Motor neuron (in vitro differentiated cells): Measurements from ENCODE around the gene REEP5. TPM values are rescaled to one million over a fixed set of nuclear protein-coding genes. Genes with fewer than 3 reads are reported as not detected.
"Not testable (repeated sequence)": the region's sequence is repeated elsewhere in the genome, so short reads cannot be mapped to it uniquely, and the experiment has no call there.

Experiments used
- ATAC-seq, 8 experiments: fragments of 200-7000 bp; cut with Tn5 transposase; replicated peaks in 6 of 8; 2 replicates each; pipeline ENCODE4 v1.8.0; 2021; ENCODE audit warnings: mild to moderate bottlenecking in 8 of 8, moderate library complexity in 8 of 8
- H3K27ac ChIP-seq, 2 donors: fragments of 250-450 bp; sonication (Bioruptor Pico); 2 replicates each; pipeline ENCODE4 v1.9.0; 2021; ENCODE audit warnings: antibody characterized with exemption in 2 of 2, mild to moderate bottlenecking in 2 of 2, moderate library complexity in 1 of 2
- H3K4me1 ChIP-seq, 2 donors: fragments of 250-450 bp; sonication (Bioruptor Pico); replicated peaks in 1 of 2; 2 replicates each; pipeline ENCODE4 v1.6.1; 2021; ENCODE audit warnings: antibody characterized with exemption in 2 of 2, mild to moderate bottlenecking in 2 of 2, moderate library complexity in 1 of 2
- H3K4me3 ChIP-seq, 5 donors: fragments of 250-450 bp; sonication (Bioruptor Pico); 2 replicates each; pipeline ENCODE4 v1.9.0; 2021; ENCODE audit warnings: antibody characterized with exemption in 5 of 5, mild to moderate bottlenecking in 5 of 5, moderate library complexity in 4 of 5
- WGBS, 10 experiments: fragments of 450-650 bp; shearing (Covaris generic); methylation state at CpG; one replicate each; pipeline ENCODE4 v1.0.0; 2022; 5-methylcytosine and 5-hydroxymethylcytosine counted together
- in situ Hi-C, 9 experiments: fragments of 400-800 bp; cut with MboI; loops; one replicate each; pipeline ENCODE4 v1.15.0; 2021; ENCODE audit warnings: low sequenced_read_pairs in 9 of 9, low pct_unique_long_range_greater_than_20kb in 2 of 9; ENCODE audit not compliant: unreplicated experiment in 9 of 9
- total RNA-seq, 8 experiments: library from RNA; unstranded; fragments of 300-600 nt; gene quantifications; 2 replicates each; pipeline versions ENCODE4 v1.2.3 to v1.2.4, GENCODE V29; 2022

The REEP5 gene
- total RNA-seq, 8 experiments from 2014 or later: 36.6 to 121 (median 46.7) TPM

- in situ Hi-C loops, ATAC-seq, H3K27ac ChIP-seq, H3K4me3 ChIP-seq, H3K4me1 ChIP-seq: not testable (repeated sequence)
- 75 to 100% (median 100%) methylated on average over 1 to 3 of the region's 3 CpGs; no CpG with 5 or more reads in 2 of the 10 experiments for WGBS, 10 experiments
Observed at GRCh38 chr5:112904996-112905395, 17.0 kb downstream of the REEP5 start.

GRCh38 chr5:112902561-112902960 lies 19.5 kb downstream of the REEP5 start:
- in situ Hi-C loops: no loop called here
- no peaks in the 10 kb centered on the region for H3K4me1 ChIP-seq
- no peak overlapping the region for H3K27ac ChIP-seq
- no peak for ATAC-seq
- H3K4me3 ChIP-seq: no peak overlapping the region
- WGBS, 10 experiments: 75 to 100% (median 100%) methylated on average over 1 to 3 of the region's 3 CpGs; no CpG with 5 or more reads in 3 of the 10 experiments

- no peak overlapping the region for H3K4me3 ChIP-seq
- 56 to 100% (median 80%) methylated on average over 1 to 3 of the region's 3 CpGs; no CpG with 5 or more reads in 3 of the 10 experiments for WGBS, 10 experiments
- in situ Hi-C loops: no loop called here
- no peak overlapping the region for H3K27ac ChIP-seq
- no peaks in the 10 kb centered on the region for H3K4me1 ChIP-seq
- no peak for ATAC-seq
Observed at GRCh38 chr5:112895682-112896081, 26.3 kb downstream of the REEP5 start.

DNA sequence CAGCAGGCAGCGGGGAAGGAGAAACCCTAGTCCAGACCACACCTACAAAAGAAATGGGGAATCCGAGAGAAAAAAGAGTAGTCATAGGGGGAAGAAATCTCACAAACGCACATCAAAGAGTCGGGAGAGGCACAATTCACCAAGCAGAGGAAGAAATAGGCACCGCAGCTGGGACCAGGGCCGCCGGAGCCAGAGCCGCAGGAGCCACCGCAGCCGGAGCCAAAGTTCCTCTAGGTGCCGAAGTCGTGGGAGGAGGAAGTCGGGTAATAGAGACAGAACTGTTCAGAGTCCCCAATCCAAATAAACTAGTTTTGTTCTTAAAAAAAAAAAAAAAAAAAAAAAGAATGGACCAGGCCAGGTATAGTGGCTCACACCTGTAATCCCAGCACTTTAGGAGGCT lies 29.3 kb downstream of the REEP5 start:
- whole genome bisulfite sequencing, 10 experiments: 80 to 100% (median 92%) methylated on average over 1 to 7 of the region's 13 CpGs; no CpG with 5 or more reads in 4 of the 10 experiments
- Histone ChIP-seq H3K4me1 (no peaks in the 10 kb centered on the region), H3K4me3 (no peak overlapping the region), H3K27ac (no peak overlapping the region)
- no peak for ATAC-seq
- in situ Hi-C loops: no loop called here

DNA sequence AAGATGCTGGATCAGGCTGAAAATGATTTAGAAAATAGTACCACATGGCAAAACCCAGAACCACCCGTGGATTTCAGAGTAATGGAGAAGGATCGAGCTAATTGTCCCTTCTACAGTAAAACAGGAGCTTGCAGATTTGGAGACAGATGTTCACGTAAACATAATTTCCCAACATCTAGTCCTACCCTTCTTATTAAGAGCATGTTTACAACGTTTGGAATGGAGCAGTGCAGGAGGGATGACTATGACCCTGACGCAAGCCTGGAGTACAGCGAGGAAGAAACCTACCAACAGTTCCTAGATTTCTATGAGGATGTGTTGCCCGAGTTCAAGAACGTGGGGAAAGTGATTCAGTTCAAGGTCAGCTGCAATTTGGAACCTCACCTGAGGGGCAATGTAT lies 30.0 kb downstream of the REEP5 start:
- H3K4me3 ChIP-seq, H3K4me1 ChIP-seq, in situ Hi-C loops, H3K27ac ChIP-seq, ATAC-seq: not testable (repeated sequence)
- WGBS, 10 experiments: 39 to 100% (median 93%) methylated on average over 1 to 5 of the region's 8 CpGs; no CpG with 5 or more reads in 1 of the 10 experiments

- ATAC-seq: no peak
- Histone ChIP-seq H3K4me3 (no peak overlapping the region), H3K27ac (no peak overlapping the region), H3K4me1 (no peaks in the 10 kb centered on the region)
- WGBS, 10 experiments: 57 to 100% (median 95%) methylated on average over 1 to 4 of the region's 4 CpGs; no CpG with 5 or more reads in 5 of the 10 experiments
- in situ Hi-C loops: no loop called here
Observed at GRCh38 chr5:112886975-112887374, 35.1 kb downstream of the REEP5 start.

DNA sequence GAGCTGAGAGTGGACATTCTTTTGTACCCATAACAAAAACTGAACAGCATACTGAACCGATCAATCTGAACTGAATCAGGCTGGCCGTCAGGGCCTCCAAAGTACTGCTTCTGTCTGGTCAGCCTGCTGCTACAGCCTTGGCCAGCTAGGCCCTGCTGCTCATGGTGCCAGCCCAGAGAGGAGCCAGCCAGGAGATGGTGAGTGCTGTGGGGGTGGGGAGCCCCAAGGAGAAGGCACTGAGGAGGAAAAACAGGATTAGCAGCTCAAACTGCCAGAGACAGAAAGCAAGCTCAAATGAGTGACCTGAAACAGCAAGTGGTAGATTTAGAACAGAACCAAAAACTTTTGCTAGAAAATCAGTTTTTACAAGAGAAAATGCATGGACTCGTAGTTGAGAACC lies 37.0 kb downstream of the REEP5 start:
- H3K4me1 ChIP-seq: no peaks in the 10 kb centered on the region
- H3K27ac ChIP-seq: no peak overlapping the region
- in situ Hi-C loops: no loop called here
- 60 to 100% (median 100%) methylated on average over 1 to 3 of the region's 3 CpGs; no CpG with 5 or more reads in 1 of the 10 experiments for WGBS, 10 experiments
- H3K4me3 ChIP-seq: no peak overlapping the region
- ATAC-seq: no peak

- no peak for ATAC-seq
- 67 to 100% (median 87%) methylated on average over 1 to 2 of the region's 2 CpGs; no CpG with 5 or more reads in 2 of the 10 experiments for WGBS, 10 experiments
Observed at GRCh38 chr5:112883192-112883591, 38.8 kb downstream of the REEP5 start.

DNA sequence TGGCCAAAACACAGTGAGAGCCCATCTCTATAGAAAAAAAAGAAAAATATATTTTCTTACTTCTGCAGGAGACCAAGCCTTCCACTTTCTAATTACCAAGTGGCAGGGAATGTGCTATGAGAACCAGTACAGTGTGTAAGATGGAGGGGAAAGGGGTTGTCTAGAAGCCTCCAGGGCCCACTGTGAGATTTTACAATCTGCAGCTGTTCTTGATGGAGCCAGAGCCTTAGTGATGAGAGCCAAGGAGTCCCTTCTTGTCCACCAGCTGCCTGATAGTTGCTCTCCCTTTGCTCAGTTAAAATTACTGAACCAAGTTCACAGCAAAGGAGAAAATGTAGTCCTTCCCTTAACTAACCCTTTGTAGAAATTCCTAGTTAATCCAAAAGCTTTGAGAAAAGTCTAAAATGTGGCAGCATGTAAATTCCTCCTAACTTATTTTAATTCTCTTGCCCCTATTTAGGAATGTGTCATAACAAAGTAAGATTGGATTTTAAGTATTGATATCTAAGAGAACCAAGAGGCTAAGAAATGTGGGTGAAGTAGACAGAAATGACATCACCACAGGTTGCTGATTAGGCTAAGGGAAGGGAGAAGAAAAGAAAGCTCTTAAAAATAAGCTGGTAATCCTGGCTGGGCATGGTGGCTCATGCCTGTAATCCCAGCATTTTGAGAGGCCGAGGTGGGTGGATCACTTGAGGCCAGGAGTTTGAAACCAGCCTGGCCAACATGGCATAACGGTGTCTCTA lies 41.6 kb downstream of the REEP5 start:
- in situ Hi-C loops: no loop called here
- WGBS, 10 experiments: 94 to 100% (median 100%) methylated on average over 1 to 2 of the region's 2 CpGs; no CpG with 5 or more reads in 3 of the 10 experiments
- no peak for ATAC-seq
- H3K4me3 ChIP-seq: no peak overlapping the region
- H3K4me1 ChIP-seq: no peaks in the 10 kb centered on the region
- no peak overlapping the region for H3K27ac ChIP-seq

More at GRCh38 chr5:112883192-112883591, 38.8 kb downstream of the REEP5 start:
- Histone ChIP-seq H3K27ac (no peak overlapping the region), H3K4me1 (no peaks in the 10 kb centered on the region), H3K4me3 (no peak overlapping the region)
- in situ Hi-C loops: no loop called here

- Histone ChIP-seq H3K27ac (no peak overlapping the region), H3K4me3 (no peak overlapping the region), H3K4me1 (no peaks in the 10 kb centered on the region)
- WGBS, 10 experiments: 29 to 100% (median 94%) methylated on average over 1 to 4 of the region's 4 CpGs
- in situ Hi-C loops: no loop called here
- no peak for ATAC-seq
Observed at GRCh38 chr5:112878760-112879159, 43.3 kb downstream of the REEP5 start.

DNA sequence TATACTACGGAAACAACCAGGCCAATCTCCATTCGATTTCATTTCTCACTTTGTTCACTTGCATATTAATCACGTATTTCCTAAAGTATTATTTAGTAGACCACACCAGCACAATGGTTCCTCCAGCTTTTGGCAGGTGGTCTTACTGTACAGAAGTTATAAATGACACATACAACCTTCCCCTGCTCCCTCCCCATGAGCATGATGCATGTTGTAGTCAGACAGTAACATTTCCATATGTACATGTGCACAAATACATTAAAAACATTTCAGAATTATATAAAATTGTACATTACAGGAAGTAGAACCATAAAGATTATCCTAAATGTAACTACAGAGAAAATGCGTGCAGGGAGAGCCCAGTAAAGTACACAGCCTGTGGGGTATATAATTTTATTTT lies 43.9 kb downstream of the REEP5 start:
- no peak overlapping the region for H3K4me3 ChIP-seq
- WGBS, 10 experiments: 17 to 94% (median 72%) methylated on average over 1 to 4 of the region's 4 CpGs
- no peak overlapping the region for H3K27ac ChIP-seq
- ATAC-seq: peak in 2 of 8 experiments; percentile 22 to 71
- no peaks in the 10 kb centered on the region for H3K4me1 ChIP-seq
- in situ Hi-C loops: no loop called here

DNA sequence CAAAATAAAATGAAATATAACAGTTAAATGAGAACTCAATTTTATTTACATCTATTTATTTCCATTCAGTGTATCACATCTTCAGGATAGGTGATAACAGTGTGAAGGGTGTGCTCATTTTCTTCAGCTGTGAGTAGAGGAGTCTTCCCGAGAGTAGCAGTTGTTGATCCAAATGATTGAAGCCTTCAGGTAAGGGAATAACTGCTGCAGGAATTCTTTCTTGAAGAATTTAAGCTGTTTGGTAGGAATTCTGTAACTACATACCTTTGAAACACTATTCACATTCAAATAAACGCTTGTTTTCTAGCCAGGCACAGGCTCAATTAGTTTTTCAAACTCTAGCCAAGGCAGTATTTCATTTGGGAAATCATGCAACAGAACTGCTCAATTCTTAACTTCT lies 45.7 kb downstream of the REEP5 start:
- ATAC-seq: no peak
- Histone ChIP-seq H3K27ac (no peak overlapping the region), H3K4me1 (no peaks in the 10 kb centered on the region), H3K4me3 (no peak overlapping the region)
- WGBS, 10 experiments: 21 to 69% (median 59%) methylated on average over 1 to 2 of the region's 2 CpGs; no CpG with 5 or more reads in 2 of the 10 experiments
- in situ Hi-C loops: no loop called here

DNA sequence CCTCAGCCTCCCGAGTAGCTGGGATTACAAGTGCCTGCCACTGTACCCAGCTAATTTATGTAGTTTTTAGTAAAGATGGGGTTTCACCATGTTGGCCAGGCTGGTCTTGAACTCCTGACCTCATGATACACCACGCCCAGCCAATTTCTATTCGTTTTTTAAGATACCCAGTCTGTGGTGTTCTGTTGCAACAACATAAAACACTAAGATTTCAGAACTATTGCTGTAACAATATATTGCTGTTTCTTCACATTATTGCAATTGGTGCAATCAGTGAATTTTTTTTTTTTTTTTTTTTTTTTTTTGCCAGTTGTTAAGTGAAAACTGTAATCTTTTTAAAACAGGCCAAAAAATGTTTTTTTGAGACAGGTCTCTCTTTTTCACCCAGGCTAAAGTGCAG lies 51.1 kb downstream of the REEP5 start:
- no peak for ATAC-seq
- in situ Hi-C loops: no loop called here
- no peak overlapping the region for H3K4me3 ChIP-seq
- 20 to 90% (median 67%) methylated on average over 1 to 3 of the region's 3 CpGs; no CpG with 5 or more reads in 1 of the 10 experiments for WGBS, 10 experiments
- H3K4me1 ChIP-seq: no peaks in the 10 kb centered on the region
- H3K27ac ChIP-seq: no peak overlapping the region

DNA sequence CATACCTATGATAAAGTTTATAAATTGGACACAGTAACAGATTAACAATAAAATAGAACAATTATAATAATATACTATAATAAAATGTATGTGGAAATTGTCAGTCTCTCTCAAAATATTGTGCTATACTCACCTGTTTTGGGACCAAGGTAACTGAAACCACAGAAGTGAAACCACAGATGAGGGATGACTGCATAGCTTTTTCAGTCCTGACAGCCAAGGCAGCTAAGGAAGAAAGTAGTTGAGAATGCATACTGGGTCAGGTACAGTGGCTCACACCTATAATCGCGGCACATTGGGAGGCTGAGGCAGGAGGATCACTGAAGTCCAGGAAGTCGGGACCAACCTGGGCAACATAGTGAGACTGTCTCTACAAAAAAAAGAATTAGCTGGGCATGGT lies 52.1 kb downstream of the REEP5 start:
- H3K4me1 ChIP-seq: no peaks in the 10 kb centered on the region
- in situ Hi-C loops: no loop called here
- no peak for ATAC-seq
- 90 to 100% (median 95%) methylated on average over 2 to 3 of the region's 3 CpGs; no CpG with 5 or more reads in 5 of the 10 experiments for WGBS, 10 experiments
- H3K4me3 ChIP-seq: no peak overlapping the region
- H3K27ac ChIP-seq: no peak overlapping the region
